Smooth muscle cell of the brain vasculature (primary cell): Measurements from ENCODE around the gene MEF2A.
"Not testable (repeated sequence)": the region's sequence is repeated elsewhere in the genome, so short reads cannot be mapped to it uniquely, and the experiment has no call there.

Source experiments
- DNase-seq: peaks from one replicate; pipeline ENCODE4 v3.0.0-alpha.2; 2012; ENCODE audit warnings: low read depth, low spot score

Gene MEF2A

DNA sequence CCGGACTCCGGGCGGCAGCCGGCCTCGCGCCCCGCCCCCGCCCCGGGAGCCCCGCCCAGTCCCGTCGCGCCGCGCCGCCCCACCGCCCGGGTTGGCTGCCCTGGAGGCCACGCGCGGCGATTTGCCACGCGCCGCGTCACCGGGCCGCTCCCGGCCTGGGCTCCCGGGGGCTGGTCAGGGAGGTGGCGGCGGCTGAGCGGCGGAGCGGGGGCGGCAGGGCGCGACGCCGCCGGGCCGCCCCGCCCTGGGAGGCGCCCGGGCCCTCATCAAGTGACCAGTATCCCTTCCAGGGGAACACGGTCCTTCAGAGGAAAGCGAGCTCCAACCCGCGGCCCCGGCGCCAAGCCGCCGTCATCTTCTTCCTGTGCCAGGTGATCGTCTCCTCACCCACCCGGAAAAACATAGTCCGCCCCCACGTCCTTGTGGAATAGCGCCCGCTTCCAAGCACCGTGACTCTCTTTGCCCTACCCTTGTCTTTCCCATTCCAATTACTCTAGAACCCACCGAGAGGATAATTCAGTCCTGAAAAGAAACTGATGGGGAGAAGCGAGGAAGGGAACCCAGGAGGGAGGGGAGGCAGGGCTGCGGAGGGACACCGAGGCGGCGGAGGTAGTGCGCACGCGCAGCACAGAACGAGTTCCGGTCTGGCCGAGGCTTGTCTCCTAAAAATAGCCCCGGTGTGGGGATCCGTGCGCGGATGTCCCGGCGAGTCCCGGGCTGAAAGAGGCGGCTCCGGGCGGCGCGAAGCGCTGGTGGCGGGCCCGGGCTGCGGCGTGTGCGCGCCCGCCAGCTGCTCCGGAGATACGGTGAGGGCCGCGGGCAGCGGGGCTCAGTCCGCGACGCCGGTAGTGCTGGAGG, at the start of gene MEF2A:
Gene MEF2A, plus strand, starts transcription at position 686 of the 858 bp plus-strand sequence. CDS start 67,136 bp downstream, outside the sequence.
- peak; percentile 86 for DNase-seq

DNA sequence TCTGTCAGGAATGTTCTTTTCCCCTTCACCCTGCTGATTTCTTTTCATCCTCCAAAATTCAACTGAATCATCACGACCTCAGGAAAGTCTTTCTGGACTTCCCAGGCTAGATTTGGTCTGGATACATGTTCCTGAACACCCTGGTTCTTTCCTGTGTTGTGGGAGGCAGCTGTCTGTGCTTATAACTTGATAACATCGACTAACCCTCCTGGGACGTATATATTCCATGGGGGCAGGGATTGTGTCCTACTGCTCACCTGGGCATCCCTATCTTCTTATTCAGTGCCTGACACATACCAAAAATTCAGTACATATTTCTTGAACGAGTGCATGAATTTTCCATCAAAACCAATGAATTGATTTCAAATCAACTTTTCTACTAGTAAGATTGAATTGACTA, 47.6 kb upstream of the MEF2A start:
- DNase-seq = no peak

DNA sequence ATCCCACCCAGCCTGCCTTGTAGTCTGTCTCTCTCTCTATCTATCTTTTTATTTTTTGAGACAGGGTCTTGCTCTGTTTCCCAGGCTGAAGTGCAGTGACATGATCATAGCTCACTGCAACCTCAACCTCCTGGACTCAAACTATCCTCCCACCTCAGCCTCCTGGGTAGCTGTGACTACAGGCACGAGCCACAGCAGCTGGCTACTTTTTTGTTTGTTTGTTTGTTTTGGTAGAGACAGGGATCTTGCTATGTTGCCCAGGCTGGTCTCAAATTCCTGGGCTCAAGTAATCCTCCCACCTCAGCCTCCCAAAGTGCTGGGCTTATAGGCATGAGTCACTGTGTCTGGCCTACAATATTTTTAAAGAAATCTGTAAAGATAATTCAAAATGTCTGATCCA, 46.4 kb upstream of the MEF2A start:
- DNase-seq = not testable (repeated sequence)

DNA sequence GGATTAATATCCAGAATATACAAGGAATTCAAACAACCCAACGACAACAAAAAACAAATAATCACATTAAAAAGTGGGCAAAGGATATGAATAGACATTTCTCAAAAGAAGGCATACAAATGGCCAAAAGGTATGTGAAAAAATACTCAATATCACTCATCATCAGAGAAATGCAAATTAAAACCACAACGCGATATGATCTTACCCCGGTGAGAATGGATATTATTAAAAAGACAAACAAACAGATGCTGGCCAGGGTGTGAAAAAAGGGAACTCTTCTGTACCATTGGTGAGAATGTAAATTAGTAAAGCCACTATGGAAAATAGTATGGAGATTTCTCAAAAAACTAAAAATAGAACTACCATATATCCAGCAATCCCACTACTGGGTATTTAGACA, 43.5 kb upstream of the MEF2A start:
- no peak for DNase-seq

DNA sequence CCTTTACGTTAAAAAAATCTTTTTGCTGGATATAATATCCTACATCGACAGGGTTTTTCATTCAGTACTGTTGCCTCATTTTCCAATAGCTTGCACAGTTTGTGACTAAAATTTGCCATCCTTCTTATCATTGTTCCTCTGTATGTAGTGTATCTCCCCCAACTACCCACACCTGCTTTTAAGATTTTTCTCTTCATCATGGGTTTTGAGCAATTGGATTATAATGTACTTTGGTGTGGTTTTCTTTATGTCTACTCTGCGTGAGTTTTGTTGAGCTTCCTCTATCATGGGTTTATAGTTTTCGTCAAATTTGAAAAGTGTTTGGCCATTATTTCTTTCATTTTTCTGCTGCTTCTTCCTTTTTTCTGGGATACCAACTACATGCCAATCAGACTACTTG, 39.6 kb upstream of the MEF2A start:
- no peak for DNase-seq

DNA sequence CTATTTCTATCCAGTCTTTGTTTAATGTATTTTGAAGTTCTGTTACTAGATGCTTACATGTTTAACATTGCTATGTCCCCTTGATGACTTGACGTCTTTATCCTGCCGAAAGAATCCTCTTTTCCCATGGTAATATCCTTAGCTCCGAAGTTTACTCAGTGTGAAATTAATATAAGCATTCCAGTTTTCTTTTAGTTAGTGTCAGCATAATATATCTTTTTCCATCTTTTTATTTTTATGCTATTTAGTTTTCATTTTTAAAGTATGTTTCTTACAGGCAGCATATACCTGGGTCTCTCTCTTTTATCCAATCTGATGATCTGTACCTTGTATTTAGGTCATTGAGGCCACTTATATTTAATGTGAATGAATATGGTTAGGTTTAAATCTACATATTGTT, 39.1 kb upstream of the MEF2A start:
- no peak for DNase-seq

DNA sequence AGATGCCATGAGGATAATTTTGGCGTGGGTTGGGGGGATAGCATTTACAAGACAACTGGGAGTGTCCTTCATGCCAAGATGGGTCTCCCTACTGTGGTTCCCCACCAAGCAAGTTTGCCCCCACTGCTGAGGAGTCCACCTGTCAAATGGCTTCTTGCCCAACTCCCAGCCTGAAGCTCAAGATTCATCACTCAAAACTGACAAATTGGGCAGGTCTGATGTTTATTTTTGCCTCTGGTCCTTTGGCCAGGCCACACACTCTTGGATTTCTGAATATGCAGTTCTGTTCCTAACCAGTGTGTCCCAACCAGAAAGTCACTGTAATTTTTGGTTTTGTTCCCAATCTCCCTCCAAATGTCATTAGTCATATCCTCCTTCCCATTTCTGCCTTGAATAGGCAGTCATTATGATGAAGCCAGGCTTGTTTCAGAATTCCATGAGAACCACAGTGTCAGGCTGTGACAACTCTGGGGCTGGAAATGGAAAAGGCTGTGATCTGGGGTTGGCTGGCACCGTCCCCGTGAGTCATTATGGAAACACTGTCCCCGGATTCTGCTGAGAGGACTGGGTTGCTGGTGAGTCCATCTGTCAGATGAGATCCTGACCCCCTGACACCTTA, 29.3 kb upstream of the MEF2A start:
- DNase-seq = no peak

DNA sequence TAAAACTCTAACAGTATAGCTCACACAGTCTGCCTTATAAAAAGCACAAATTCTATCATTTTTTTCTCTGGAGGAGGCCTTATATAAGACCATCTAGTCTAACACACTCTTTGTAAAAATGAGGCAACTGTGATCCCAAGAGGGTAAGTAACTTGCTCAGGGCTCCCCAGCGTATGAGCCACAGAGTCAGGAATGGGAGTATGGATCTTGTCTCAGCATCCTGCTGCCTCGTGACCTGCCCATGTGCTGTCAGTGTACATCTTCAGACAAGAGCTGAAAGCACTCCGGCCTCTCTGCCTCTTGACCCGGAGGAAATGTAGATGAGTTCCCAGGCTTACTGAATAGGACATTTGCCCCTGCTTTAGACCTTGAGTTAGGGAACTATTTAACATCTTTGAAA, 28.4 kb upstream of the MEF2A start:
- no peak for DNase-seq

DNA sequence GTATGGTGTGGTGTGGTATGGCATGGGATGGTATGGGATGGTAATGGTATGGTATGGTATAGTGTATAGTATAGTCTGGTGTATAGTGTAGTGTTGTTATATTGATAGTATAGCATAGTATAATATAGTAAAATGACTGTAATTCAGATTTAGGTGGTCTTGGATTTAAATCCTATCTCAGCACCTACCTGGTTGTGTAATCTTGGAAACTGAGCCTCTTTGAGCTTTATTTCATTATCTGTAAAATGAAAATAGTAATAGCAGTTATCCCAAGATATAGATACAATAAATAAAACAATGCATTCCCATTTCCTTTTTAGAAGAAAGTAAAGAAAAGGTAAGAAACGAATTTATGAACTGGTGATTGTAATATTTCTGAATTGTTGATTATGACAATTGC, 27.5 kb upstream of the MEF2A start:
- DNase-seq = no peak

DNA sequence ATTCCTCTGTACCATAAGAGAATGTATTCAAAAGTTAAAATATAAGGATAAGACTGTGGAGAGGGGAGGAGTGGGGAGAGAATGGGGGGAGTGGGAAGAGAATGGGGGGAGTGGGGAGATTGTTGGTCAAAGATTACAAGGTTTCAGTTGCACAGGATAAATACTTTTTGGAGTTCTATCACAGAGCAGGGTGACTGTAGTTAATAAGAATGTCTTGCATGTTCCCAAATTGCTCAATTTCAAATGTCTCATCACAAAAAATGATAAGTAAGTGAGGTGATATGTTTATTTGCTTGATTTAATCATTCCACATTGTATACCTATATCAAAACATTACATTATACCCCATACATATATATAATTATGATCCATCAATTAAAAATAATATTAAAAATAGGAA, 23.0 kb upstream of the MEF2A start:
- no peak for DNase-seq

DNA sequence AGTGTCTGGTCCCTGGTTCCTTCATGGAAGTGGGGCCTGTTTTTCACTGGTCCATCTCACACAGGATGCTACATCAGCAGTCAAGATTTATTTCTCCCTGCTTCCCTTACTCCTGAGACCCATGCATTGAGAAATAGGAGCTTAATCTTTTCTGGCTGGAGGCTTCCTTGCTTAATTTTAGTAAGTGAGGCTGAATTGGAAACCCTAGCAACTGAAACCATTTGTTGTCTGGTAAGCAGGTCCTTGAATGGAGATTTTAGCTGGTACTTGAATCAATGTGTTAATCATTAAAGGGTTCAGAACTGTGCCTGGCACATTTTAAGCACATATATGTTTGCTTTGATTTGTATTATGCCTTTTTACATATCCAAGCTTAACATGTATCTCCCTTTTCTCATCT, 20.2 kb upstream of the MEF2A start:
- DNase-seq = no peak

DNA sequence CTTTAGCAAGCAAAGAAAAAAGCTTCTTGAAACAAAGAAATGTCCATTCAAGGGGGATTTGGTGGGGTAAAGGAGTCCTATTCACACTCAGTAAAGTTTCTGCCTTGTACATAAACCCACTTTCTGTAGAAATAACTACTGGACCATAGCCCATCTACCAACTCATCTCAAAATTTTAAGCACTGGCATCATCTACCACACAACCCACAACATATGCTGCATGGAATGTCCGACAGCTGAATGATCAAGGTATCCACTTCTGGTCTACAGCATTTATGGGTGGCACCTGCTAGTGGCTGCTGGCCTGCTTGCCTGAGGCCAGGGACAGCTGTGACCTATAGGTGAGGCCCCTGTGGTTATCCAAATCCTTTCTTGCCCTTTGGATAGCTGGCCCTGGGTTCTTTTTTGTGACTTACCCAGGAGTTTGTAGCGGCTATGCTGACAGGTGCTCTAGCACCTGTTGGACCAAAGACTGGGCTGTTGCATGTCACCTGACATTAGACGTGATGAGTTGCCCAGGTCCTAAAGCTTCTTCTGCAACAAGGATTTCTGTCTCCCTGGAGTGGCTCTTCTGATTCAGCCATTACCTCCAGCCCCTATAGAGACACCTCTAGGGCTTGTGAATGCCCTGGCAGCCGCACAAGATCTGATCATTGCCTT, 19.2 kb upstream of the MEF2A start:
- no peak for DNase-seq

DNA sequence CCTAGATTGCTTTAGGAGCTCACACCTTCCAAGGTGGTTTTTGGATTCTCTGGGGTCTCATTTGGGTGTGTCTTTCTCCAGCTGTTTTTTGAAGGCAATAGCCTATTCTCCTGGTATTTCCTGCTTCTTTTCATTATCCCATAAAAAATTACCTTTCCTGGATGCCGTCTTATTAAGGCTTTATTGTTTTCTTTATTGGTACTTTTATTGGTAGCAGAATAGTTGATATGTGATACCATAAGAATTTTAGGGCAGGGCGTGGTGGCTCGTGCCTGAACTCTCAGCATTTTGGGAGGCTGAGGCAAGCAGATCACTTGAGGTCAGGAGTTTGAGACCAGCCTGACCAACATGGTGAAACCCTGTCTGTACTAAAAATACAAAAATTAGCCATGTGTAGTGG, 18.3 kb upstream of the MEF2A start:
- no peak for DNase-seq

DNA sequence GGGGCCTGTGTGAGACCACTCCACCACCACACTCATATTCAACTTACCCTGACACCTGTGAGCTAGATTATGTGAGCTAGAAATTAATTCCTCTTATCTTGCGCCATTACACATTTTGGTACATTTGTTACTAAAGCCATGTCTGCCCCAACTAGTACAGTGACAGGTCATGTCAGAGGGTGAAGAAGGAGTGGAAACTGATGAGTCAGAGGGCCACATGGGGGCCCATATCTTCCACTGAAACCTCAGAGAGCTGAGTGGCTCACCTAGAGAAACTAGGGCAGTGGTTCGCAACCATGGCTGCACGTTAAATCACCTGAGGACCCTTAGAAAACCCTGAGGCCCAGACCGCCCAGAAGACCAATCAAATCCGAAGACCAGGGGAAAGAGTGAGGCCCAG, 15.7 kb upstream of the MEF2A start:
- DNase-seq = no peak

DNA sequence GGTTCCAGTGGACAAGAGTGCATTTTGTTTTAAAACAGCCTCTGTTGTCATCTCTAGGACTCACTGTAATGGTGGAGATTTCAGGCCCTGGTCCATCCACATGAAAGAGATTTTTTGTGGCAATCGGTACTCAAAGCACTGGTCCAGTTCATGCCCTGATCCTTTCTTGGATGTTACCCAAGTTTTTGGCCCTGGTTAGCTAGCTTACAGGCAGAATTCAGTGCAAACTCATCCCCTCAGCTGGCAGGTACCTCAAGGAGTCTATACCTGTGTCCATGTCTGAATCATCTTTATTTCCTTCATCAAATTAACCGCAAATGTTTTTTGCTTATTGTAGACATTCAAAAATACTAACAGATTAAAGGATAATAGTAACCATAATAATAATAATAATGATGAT, 13.7 kb upstream of the MEF2A start:
- DNase-seq = no peak

DNA sequence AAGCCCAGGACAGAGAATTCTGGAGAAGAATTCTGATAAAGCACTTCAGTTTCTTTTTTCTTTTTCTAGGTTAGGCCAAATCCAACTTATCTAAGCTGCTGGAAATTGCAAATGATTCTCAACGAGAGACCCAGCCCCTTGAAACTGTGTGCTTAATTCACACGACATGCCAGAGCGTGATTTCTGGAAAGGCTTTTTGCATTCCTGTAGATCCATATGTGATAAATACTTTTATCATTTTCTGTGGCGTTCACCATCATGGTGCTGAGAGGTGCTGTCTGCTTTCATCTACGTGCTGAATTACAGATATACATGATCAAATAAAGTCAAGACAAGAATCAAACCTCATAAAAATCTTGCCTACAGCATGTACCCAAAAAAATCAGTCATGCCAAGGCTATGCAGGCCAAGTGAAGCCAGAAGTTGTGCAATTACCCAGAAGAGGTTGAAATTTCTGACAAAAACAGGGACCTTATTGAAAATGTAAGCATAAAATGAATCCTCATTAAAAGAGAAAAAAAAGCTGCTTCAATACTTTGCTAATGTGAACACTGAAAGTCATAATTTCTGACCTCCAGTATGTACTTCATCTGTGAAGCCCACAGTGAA, 10.8 kb upstream of the MEF2A start:
- DNase-seq = no peak

DNA sequence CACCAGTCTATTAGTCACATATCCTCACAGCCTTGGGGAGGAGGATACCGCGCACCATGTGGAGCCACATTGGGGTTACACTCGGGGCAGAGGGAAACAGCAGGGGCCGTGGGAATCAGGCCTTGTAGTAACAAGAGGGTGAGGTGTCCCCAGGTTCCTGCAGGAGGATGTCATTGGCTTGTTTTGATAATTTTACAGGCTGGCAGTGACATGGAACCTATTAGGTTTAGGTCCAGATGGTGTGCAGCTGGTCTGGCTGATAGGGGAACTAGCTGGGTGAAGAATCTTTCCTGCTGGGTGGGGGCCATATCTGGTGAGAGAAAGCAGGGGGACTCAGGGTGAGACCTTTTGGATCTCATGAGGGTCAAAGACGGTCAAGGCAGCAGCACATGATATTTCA, 9.8 kb upstream of the MEF2A start:
- no peak for DNase-seq

DNA sequence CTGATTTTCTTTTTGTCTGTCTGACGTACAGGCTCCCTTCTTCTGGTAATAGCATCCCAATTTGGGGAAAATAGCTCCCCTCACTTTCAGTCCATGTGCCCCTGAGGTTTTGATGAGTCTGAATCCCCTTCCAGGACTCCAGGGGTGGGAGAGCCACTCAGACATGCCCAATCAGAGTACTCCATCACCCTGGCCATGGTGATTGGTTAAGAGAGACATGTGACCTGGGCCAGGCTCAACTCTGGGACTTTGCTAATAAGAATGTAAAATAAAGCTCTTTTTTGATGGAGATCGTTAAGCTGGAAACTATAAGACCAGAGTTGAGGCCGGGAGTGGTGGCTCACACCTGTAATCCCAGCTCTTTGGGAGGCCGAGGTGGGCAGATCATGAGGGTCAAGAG, 9.2 kb upstream of the MEF2A start:
- no peak for DNase-seq

DNA sequence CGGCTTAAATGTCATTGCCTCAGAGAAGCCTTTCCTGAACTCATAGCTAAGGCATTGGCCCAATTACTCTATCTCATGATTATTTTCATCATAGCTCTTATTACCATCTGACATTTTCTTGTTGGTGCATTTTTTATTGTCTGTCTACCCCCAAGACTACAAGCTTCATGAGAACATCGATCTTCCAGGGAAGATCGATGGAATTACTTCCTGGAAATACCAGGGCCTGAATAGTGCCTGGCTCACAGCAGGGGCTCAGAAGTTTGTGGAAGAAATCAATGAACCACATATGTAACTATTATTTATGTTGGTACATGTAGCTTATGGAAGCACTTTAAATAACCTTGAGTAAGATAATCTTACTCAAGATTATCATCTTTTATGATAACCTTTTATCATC, 7.7 kb upstream of the MEF2A start:
- no peak for DNase-seq

DNA sequence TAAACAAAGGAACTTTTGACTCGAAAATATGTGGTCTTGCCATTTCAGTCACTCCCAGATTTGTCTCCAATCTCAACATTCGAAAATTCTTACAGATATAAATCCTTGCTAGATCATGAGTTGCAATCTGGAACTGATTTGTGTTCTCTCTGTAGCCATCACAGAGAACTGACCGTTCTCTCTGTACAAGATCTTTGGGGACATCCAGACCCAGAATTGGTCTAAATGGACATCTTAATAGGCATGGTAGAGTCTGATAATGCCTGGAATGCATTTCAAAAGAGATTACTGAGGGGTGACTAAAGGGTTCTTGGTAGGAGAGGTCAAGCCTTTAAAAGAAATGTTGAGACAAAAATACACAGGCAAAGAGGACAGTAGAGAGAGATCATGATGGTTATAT, 7.2 kb upstream of the MEF2A start:
- DNase-seq = no peak

DNA sequence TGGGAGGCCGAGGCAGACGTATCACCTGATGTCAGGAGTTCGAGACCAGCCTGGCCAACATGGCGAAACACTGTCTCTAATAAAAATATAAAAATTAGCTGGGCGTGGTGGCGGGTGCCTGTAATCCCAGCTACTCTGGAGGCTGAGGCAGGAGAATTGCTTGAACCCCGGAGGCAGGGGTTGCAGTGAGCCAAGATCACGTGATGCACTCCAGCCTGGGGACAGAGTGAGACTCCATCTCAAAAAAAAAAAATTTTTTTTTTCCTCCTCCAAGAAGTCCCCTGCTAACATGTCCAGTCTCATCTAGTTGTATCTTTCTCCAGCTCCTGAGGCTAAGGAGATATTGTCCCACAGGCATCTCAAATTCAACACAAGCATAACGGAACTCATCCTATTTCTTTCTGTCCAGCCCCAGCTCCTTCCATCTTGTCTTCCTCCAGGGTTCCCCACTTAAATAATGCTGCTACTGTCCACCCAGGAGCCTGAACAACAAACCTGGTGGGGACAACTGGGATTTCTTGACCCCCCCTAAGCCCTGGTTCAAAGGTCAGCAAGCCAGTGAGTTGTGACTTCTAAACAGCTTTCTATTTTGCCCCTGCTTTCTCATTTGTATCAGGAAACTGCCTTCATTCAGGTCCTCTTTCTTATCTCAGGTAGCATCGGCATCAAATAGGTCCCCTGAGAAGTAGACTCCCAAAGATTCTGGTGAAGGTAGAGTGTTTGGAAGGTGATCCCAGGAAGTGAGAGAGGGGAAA, 4.1 kb upstream of the MEF2A start:
- DNase-seq = no peak

DNA sequence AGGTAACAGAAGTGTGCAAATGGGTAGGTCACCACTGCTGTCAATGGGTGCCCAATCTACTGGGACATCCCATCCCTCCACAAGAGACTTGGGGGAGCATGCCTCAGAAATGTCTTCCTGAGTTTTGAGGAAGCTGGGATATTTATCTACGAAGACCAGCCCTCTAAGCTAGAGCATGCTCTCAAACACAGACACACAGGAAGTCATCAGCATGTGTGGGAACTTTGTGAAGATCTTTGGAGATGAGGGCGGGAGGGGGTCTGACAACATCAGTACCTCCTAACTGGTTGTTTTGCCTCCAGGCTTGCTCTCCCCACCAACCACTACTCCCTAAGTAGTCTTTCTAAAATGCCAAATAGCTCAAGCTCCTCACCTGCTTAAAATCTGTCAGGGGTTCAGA, 3.5 kb upstream of the MEF2A start:
- DNase-seq = no peak
